PC-3 (cell line): Measurements from ENCODE around the gene CTDNEP1. TPM values are rescaled to one million over a fixed set of nuclear protein-coding genes. Genes with fewer than 3 reads are reported as not detected.

Source experiments
- ATAC-seq: fragments of 200-7000 bp; cut with Tn5 transposase; 2 replicates; pipeline ENCODE4 v1.9.1; 2020; ENCODE audit warnings: mild to moderate bottlenecking, moderate library complexity
- BruUV-seq: library from RNA; stranded (reverse); fragments of 400-500 nt; replicated peaks from 2 replicates; lab custom pipeline; 2021; lab: Mats Ljungman, UMichigan
- CTCF ChIA-PET: fragments of 300-600 bp; sonication (Branson Sonifier 250); formaldehyde crosslinking; loops from one replicate; lab custom pipeline; 2022; ENCODE audit warnings: antibody characterized with exemption; lab: Charles Lee
- POLR2A ChIA-PET: fragments of 300-600 bp; sonication (Branson Sonifier 250); formaldehyde crosslinking; loops from one replicate; lab custom pipeline; 2022; ENCODE audit warnings: antibody characterized with exemption; ENCODE audit not compliant: unreplicated experiment; lab: Charles Lee
- DNase-seq: peaks from one replicate; pipeline ENCODE4 v3.0.0-alpha.2; 2015
- H2AFZ ChIP-seq: fragments of 300-600 bp; sonication (generic); 2 replicates; pipeline ENCODE4 v1.6.0; 2016; ENCODE audit warnings: antibody characterized with exemption, low read length
- H3F3A ChIP-seq: fragments of 300-600 bp; sonication (generic); one replicate; pipeline ENCODE4 v1.6.0; 2017; ENCODE audit warnings: antibody characterized with exemption, low read length, control low read depth, mild to moderate bottlenecking; ENCODE audit not compliant: unreplicated experiment
- H3K27ac ChIP-seq: fragments of 300-600 bp; sonication (generic); 2 replicates; pipeline ENCODE4 v1.5.1; 2016; ENCODE audit warnings: mild to moderate bottlenecking, low read length
- H3K27me3 ChIP-seq: fragments of 300-600 bp; sonication (generic); 2 replicates; pipeline ENCODE4 v1.6.1; 2016; ENCODE audit warnings: low read length, mixed read lengths
- H3K36me3 ChIP-seq: fragments of 300-600 bp; sonication (generic); 2 replicates; pipeline ENCODE4 v1.6.1; 2016; ENCODE audit warnings: low read depth, mixed run types, low read length, mixed read lengths
- H3K4me1 ChIP-seq: fragments of 300-600 bp; sonication (generic); 2 replicates; pipeline ENCODE4 v1.5.1; 2016; ENCODE audit warnings: low read length; ENCODE audit not compliant: insufficient read depth
- H3K4me2 ChIP-seq: fragments of 300-600 bp; sonication (generic); 2 replicates; pipeline ENCODE4 v1.6.0; 2016; ENCODE audit warnings: low read length
- H3K4me3 ChIP-seq: fragments of 300-600 bp; sonication (generic); 2 replicates; pipeline ENCODE4 v1.5.1; 2016; ENCODE audit warnings: mild to moderate bottlenecking, low read length, mixed read lengths
- H3K79me2 ChIP-seq: fragments of 300-600 bp; sonication (generic); 2 replicates; pipeline ENCODE4 v1.6.1; 2017; ENCODE audit warnings: low read length, mixed read lengths
- H3K9ac ChIP-seq: fragments of 300-600 bp; sonication (generic); 2 replicates; pipeline ENCODE4 v1.6.0; 2016; ENCODE audit warnings: mild to moderate bottlenecking, low read length
- H3K9me2 ChIP-seq: fragments of 300-600 bp; sonication (generic); replicated peaks from 2 replicates; pipeline ENCODE4 v1.6.1; 2016; ENCODE audit warnings: mixed run types, low read length, mixed read lengths
- H3K9me3 ChIP-seq: fragments of 300-600 bp; sonication (generic); 2 replicates; pipeline ENCODE4 v1.6.1; 2016; ENCODE audit warnings: low read length, mixed read lengths
- H4K20me1 ChIP-seq: fragments of 300-600 bp; sonication (generic); 2 replicates; pipeline ENCODE4 v1.6.1; 2016; ENCODE audit warnings: low read length, mixed read lengths
- CTCF ChIP-seq: fragments of 300-600 bp; sonication (generic); conservative IDR thresholded peaks from 2 replicates; pipeline ENCODE4 v1.5.1; 2017; ENCODE audit warnings: antibody characterized with exemption, low read depth, mild to moderate bottlenecking, low read length
- EZH2 ChIP-seq: fragments of 300-600 bp; sonication (generic); IDR thresholded peaks from one replicate; pipeline ENCODE4 v1.6.1; 2017; ENCODE audit warnings: antibody characterized with exemption, mild to moderate bottlenecking, low read length; ENCODE audit not compliant: unreplicated experiment
- EZH2phosphoT487 ChIP-seq: fragments of 300-600 bp; sonication (generic); IDR thresholded peaks from 2 replicates; pipeline ENCODE4 v1.6.1; 2018; ENCODE audit warnings: mild to moderate bottlenecking, antibody characterized with exemption, low read length, borderline replicate concordance
- intact Hi-C: fragments of 100-400 bp; cut with micrococcal nuclease; formaldehyde crosslinking; loops from 2 replicates; pipeline ENCODE4 v1.9.0; 2023
- total RNA-seq: library from RNA; depleted of rRNA; stranded (reverse); fragments of >200 nt; gene quantifications from 2 replicates; pipeline ENCODE4 v1.2.3, GENCODE V29; 2014

The CTDNEP1 gene
- total RNA-seq, 1 experiment from 2014 or later, result 52.4 TPM

GRCh38 chr17:7285679-7286078, 34.1 kb upstream of the CTDNEP1 start:
- TF ChIP-seq EZH2phosphoT487 (no peak), CTCF (no peak), EZH2 (no peak)
- no TSS peak for BruUV-seq
- Histone ChIP-seq H3K9ac (no peak overlapping the region), H3K4me1 (peaks cover 5% of the 10 kb centered on the region), H3K79me2 (no peaks in the 10 kb centered on the region), H3K9me3 (no peaks in the 10 kb centered on the region), H3K9me2 (no peaks in the 10 kb centered on the region), H3K4me3 (no peak overlapping the region), H2AFZ (no peak overlapping the region), H4K20me1 (no peaks in the 10 kb centered on the region), H3K27ac (no peak overlapping the region), H3K36me3 (no peaks in the 10 kb centered on the region), H3F3A (no peaks in the 10 kb centered on the region), H3K27me3 (no peaks in the 10 kb centered on the region), H3K4me2 (no peak overlapping the region)
- DNase-seq (no peak), ATAC-seq (no peak)
- CTCF ChIA-PET, result interaction anchor here (0.8 kb wide), 1 partner anchor 11 kb away, joined by 4 read pairs; no protein-coding TSS in a partner anchor
- intact Hi-C loops, result no loop called here
- POLR2A ChIA-PET, result interaction anchor here (0.6 kb wide), 1 partner anchor 11 kb away, joined by 3 read pairs; no protein-coding TSS in a partner anchor

- Histone ChIP-seq H2AFZ (no peak overlapping the region), H4K20me1 (no peaks in the 10 kb centered on the region), H3F3A (no peaks in the 10 kb centered on the region), H3K27ac (no peak overlapping the region), H3K9me2 (no peaks in the 10 kb centered on the region), H3K36me3 (no peaks in the 10 kb centered on the region), H3K4me3 (no peak overlapping the region), H3K27me3 (no peaks in the 10 kb centered on the region), H3K4me1 (peaks cover 10% of the 10 kb centered on the region), H3K4me2 (no peak overlapping the region), H3K9me3 (no peaks in the 10 kb centered on the region), H3K79me2 (no peaks in the 10 kb centered on the region), H3K9ac (no peak overlapping the region)
- ChIA-PET CTCF (no interaction called here), POLR2A (no interaction called here)
- ATAC-seq (no peak), DNase-seq (no peak)
- intact Hi-C loops, result no loop called here
- TF ChIP-seq EZH2phosphoT487 (no peak), EZH2 (no peak), CTCF (no peak)
- BruUV-seq, result no TSS peak
Measured at GRCh38 chr17:7284911-7285310, 33.4 kb upstream of the CTDNEP1 start.

GRCh38 chr17:7283471-7284216, 32.1 kb upstream of the CTDNEP1 start:
- Histone ChIP-seq H4K20me1 (no peaks in the 10 kb centered on the region), H3K9me3 (no peaks in the 10 kb centered on the region), H3F3A (no peaks in the 10 kb centered on the region), H3K4me2 (no peak overlapping the region), H3K4me1 (peaks cover 10% of the 10 kb centered on the region), H3K9ac (no peak overlapping the region), H3K79me2 (no peaks in the 10 kb centered on the region), H3K27ac (no peak overlapping the region), H3K36me3 (no peaks in the 10 kb centered on the region), H2AFZ (no peak overlapping the region), H3K4me3 (no peak overlapping the region), H3K9me2 (no peaks in the 10 kb centered on the region), H3K27me3 (no peaks in the 10 kb centered on the region)
- intact Hi-C loops, result no loop called here
- no peak for ATAC-seq
- no TSS peak for BruUV-seq
- ChIA-PET POLR2A (no interaction called here), CTCF (no interaction called here)
- no peak for DNase-seq
- TF ChIP-seq EZH2phosphoT487, result no peak
- no peak for TF ChIP-seq CTCF
- no peak for TF ChIP-seq EZH2
